T-helper 1 cell treated with Interleukin-12 subunit alpha and Interleukin-12 subunit beta and Interleukin-4 antibody, amounts not matched to agents 30 μg/mL and 1 μg/mL, for 36 hours (primary cell): ENCODE measurements around the gene DOCK4.

Source experiments
- H3K27ac Mint-ChIP-seq: one replicate; pipeline ENCODE4 v1.8.0; 2021; ENCODE audit warnings: mild to moderate bottlenecking, mixed read lengths
- H3K27me3 Mint-ChIP-seq: one replicate; pipeline ENCODE4 v1.8.0; 2021; ENCODE audit warnings: low read depth, mixed read lengths
- H3K36me3 Mint-ChIP-seq: one replicate; pipeline ENCODE4 v1.8.0; 2021; ENCODE audit warnings: low read depth, mixed read lengths
- H3K4me1 Mint-ChIP-seq: one replicate; pipeline ENCODE4 v1.8.0; 2021; ENCODE audit warnings: low read depth, mixed read lengths
- H3K4me3 Mint-ChIP-seq: one replicate; pipeline ENCODE4 v1.8.0; 2021; ENCODE audit warnings: mild to moderate bottlenecking, moderate library complexity, mixed read lengths
- H3K9me3 Mint-ChIP-seq: one replicate; pipeline ENCODE4 v1.8.0; 2021; ENCODE audit warnings: mixed read lengths

DOCK4 gene

DNA sequence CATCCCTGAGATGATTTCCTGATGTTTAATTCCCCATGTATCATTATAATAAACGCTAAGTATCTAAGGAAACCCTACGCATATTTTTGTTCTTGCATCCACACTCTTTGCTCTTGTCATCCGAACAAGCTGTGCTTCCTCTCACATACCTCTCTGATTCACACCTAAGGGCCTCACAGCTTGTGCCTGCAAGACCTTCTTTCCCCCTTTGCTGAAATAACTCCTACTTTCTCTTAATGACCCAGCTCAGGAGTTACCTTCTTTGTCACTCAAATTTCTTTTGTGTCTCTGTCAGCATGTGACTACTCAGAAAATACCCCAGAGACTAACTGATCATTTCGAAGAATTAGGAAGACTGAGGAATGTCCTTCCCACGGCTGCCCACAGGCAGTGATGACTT lies 434.6 kb downstream of the DOCK4 start:
- Mint-ChIP-seq H3K36me3 (no peaks in the 10 kb centered on the region), H3K27ac (no peak overlapping the region), H3K4me3 (no peak overlapping the region), H3K9me3 (no peaks in the 10 kb centered on the region), H3K27me3 (no peaks in the 10 kb centered on the region), H3K4me1 (no peaks in the 10 kb centered on the region)

DNA sequence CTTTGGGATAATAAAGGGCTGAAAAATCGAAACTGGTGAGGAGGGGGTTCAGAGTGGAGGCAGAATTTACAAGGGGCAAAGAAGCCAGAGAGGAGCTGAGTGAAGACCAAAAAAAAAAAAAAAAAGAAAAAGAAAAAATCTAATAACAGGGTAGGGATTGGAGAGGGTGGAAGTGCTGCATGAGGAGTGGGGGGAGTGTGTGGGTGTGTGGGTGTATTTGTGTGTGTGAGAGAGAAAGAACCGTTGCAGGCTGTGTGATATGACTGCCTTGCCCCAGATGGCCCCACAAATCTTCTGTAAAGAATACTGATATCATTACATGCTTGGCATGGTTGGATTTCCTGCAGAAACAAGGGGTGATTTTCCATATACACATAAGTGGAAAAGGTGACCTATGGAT lies 436.1 kb downstream of the DOCK4 start:
- H3K36me3 Mint-ChIP-seq, result no peaks in the 10 kb centered on the region

DNA sequence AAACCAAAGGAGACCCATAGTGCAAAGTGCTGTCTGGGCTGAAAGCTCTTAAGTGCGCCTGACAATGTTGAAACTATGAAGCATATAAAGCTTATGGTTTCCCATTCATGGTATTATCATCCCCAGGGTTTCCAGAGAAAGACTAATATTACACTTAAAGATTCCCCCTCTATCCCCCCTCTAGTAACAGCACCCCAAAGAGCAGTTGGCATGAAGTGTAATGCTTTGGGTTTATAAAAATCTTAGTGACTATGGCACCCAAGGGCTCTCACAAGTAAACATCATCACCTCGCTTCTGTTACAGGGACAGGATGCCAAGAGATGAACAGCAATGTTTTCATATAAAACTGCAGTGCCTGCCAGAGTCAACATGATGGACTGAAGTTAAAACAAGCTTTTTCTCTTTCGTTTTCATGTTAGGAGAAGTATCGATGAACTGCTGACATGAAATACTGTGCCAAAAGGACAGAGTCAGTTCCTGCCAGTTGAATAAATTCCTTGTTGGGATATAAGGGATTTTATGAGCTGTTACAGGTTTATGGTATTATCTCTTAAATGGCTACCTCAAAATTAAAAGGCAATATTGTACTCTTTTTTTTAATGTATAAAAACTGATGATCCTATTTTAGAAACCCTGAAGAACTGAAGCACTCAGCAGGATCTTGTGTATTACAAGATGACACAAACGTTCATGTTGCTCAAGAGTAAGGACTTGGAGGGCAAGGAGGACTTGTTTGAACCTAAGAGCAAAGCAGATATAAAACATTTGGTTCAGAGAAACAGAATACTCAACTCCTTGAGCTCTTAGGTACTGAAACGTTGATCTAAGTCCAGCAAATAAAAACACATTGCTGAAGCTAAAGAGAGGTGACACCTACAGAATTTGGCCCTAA lies 440.2 kb downstream of the DOCK4 start:
- H3K4me3 Mint-ChIP-seq, result no peak overlapping the region
- H3K9me3 Mint-ChIP-seq, result no peaks in the 10 kb centered on the region
- H3K27me3 Mint-ChIP-seq, result no peaks in the 10 kb centered on the region
- no peaks in the 10 kb centered on the region for H3K36me3 Mint-ChIP-seq
- no peaks in the 10 kb centered on the region for H3K4me1 Mint-ChIP-seq
- H3K27ac Mint-ChIP-seq, result no peak overlapping the region

More for the DNA sequence above, 436.1 kb downstream of the DOCK4 start:
- Mint-ChIP-seq H3K27ac (no peak overlapping the region), H3K27me3 (no peaks in the 10 kb centered on the region), H3K4me1 (no peaks in the 10 kb centered on the region), H3K9me3 (no peaks in the 10 kb centered on the region), H3K4me3 (no peak overlapping the region)

DNA sequence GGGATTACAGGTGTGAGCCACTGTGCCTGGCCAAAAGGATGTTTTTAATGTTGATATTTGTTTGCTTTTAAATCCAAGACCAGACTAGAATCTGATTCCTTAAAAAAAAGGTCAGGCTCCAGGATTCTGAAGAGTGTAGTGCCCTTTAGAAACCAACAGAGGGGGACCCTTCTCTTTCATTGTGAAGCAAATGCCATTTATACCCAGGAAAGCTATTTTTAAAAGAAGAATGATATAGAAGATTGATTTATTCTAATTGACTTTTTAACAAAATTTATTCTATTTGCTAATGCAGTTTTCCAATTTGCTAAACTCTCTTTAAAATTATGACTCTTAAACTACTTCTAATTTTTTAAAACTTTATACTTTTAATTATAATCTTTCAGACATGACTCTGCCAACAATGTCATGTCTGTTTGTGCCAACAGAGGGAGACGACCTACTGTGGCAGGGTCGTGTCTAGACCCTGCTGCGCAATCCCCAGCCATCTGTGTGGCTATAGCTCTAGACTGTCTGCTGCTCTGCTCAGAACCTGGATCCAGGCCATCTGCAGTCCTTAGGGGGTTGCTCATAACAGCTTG lies 442.9 kb downstream of the DOCK4 start:
- H3K36me3 Mint-ChIP-seq, result no peaks in the 10 kb centered on the region
- no peaks in the 10 kb centered on the region for H3K9me3 Mint-ChIP-seq
- no peaks in the 10 kb centered on the region for H3K4me1 Mint-ChIP-seq
- no peak overlapping the region for H3K27ac Mint-ChIP-seq
- H3K27me3 Mint-ChIP-seq, result no peaks in the 10 kb centered on the region
- no peak overlapping the region for H3K4me3 Mint-ChIP-seq

DNA sequence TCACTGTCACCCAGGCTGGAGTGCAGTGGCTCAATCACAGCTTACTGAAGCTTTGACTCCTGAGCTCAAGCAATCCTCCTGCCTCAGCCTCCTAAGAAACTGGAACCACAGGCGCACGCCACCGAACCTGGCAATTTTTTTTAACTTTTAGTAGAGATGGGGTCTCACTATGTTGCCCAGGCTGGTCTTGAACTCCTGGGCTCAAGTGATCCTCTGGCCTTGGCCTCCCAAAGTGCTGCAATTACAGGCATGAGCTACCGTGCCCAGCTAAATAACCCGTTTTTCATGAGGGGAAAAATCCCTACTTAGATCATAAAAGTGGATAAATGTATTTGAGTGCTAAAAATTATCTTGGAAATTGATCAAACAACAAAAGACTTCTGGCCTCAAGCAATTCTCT lies 443.4 kb downstream of the DOCK4 start:
- H3K9me3 Mint-ChIP-seq, result no peaks in the 10 kb centered on the region
- H3K27me3 Mint-ChIP-seq, result peaks cover 1% of the 10 kb centered on the region
- no peak overlapping the region for H3K27ac Mint-ChIP-seq
- H3K36me3 Mint-ChIP-seq, result no peaks in the 10 kb centered on the region
- H3K4me3 Mint-ChIP-seq, result no peak overlapping the region
- no peaks in the 10 kb centered on the region for H3K4me1 Mint-ChIP-seq

DNA sequence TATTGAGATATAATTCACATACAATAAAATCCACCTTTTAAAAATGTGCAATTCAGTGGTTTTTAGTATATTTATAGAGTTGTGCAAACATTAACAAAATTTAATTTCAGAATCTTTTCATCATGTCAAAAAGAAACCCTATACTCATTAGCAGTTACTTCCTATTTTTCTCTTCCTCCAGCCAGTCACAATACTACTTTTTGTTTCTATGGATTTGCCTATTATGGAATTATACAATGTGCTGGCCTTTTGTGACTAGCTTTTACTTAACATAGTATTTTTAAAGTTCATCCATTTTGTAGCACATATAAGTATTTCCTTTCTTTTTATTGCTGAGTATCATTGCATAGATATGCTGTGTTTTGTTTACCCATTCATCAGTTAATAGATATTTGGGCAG lies 444.0 kb downstream of the DOCK4 start:
- Mint-ChIP-seq H3K9me3 (no peaks in the 10 kb centered on the region), H3K36me3 (no peaks in the 10 kb centered on the region), H3K27me3 (peaks cover 5% of the 10 kb centered on the region), H3K4me1 (no peaks in the 10 kb centered on the region), H3K4me3 (no peak overlapping the region), H3K27ac (no peak overlapping the region)

DNA sequence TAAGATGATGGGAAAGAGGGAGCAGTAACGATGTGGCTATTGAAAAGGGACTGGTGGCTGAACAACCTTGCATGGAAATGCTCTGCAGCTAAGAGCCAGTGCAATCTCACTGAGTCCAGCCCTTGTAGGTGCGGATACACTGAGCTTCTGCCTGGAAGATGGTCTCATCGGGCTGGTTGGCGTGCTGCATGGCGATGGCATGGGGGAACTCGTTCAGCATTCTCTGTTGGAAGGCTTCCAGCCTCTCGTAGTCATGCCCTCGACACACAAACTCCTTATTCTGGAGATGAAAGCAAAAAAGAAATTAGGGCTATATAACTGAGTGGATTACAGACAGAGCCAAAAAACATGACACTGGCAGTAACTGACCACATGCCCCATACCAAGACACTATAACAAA lies 446.2 kb downstream of the DOCK4 start:
- H3K27me3 Mint-ChIP-seq, result peaks cover 10% of the 10 kb centered on the region
- no peaks in the 10 kb centered on the region for H3K9me3 Mint-ChIP-seq
- no peak overlapping the region for H3K27ac Mint-ChIP-seq
- H3K36me3 Mint-ChIP-seq, result no peaks in the 10 kb centered on the region
- no peaks in the 10 kb centered on the region for H3K4me1 Mint-ChIP-seq
- H3K4me3 Mint-ChIP-seq, result no peak overlapping the region

DNA sequence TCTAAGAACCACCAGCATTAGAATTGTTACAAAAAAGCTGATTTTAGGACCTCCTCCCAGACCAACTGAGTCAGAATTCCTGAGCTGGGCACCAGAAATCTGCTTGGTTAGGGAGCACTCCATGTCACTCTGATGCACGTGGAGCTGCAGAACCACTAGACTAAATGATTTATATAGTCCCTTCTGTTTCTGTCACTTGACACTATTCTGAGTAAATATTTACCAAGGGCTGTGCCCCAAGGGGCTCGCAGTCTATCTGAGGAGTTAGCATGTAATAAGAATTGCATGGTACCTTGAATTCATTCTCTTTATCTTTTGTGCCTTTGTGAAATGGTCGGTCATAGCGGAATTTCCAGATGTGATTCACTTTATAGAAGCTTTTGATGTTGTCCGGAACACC lies 447.9 kb downstream of the DOCK4 start:
- no peaks in the 10 kb centered on the region for H3K4me1 Mint-ChIP-seq
- no peaks in the 10 kb centered on the region for H3K9me3 Mint-ChIP-seq
- no peak overlapping the region for H3K27ac Mint-ChIP-seq
- H3K27me3 Mint-ChIP-seq, result peaks cover 10% of the 10 kb centered on the region
- no peaks in the 10 kb centered on the region for H3K36me3 Mint-ChIP-seq
- H3K4me3 Mint-ChIP-seq, result no peak overlapping the region

DNA sequence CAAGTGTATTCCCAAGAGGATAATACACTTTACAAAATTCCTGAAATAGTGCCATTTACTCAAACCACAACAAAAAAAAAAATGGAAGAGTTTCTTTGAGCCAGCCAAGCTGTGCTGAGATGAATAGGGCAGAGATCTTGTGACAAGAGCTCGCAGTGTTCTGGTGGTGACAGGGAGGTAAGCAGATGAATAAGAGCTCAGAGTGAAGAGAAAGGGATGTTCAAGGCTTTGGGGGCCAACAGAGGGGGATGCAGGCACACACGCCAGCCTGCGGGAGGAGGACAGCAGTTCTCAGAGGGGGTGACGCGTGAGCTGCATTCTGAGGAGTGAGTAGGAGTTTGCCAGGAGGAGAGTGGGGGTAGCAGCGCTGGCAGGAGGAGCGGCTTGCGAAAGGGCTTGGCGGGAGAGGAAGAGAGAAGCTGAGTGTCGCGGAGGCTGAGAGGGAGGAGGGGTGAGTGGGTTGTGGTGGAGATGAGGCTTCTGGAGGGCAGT lies 449.5 kb downstream of the DOCK4 start:
- Mint-ChIP-seq H3K4me1 (no peaks in the 10 kb centered on the region), H3K27ac (no peak overlapping the region), H3K4me3 (no peak overlapping the region), H3K36me3 (no peaks in the 10 kb centered on the region), H3K27me3 (peaks cover 10% of the 10 kb centered on the region), H3K9me3 (no peaks in the 10 kb centered on the region)

DNA sequence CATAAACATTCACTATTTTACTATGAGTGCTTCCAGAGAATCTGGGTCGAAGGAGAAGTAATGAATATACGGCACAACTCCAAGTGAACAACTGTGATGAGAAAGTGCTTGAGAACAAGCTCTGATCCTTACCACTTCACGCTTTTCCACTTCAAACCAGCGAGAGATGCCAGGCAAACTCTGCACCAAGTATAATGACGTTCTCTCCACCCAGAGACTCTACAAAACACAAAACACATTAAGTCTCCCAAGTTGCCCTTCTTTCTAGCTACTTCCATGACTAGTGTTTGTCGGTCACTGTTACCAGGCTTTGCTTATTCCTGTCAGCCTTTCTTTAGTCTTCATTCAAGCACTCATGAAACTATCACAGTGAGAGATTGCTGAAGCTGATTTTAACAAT lies 450.8 kb downstream of the DOCK4 start:
- Mint-ChIP-seq H3K27me3 (peaks cover 10% of the 10 kb centered on the region), H3K36me3 (no peaks in the 10 kb centered on the region), H3K4me1 (no peaks in the 10 kb centered on the region), H3K27ac (no peak overlapping the region), H3K9me3 (no peaks in the 10 kb centered on the region), H3K4me3 (no peak overlapping the region)

DNA sequence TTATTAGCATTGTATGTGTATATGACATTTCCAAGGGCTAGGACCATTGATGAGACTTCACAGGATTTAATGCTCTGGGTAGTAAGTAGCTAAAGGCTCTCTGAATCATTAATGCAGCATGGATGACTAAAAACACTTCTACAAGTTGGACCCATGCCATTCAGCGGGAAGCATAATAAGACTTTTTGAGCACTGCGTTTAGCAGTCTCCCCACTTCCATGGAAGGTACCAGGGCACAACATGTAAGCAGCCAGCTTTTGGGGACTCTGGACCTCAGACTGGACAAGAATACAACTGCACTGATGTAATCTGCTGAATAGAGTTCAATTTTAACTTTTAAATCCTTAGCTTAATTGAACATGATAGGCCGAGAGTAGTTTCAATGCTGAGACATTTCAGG lies 452.2 kb downstream of the DOCK4 start:
- H3K4me1 Mint-ChIP-seq, result no peaks in the 10 kb centered on the region
- no peaks in the 10 kb centered on the region for H3K36me3 Mint-ChIP-seq
- H3K4me3 Mint-ChIP-seq, result no peak overlapping the region
- H3K27me3 Mint-ChIP-seq, result peaks cover 10% of the 10 kb centered on the region
- no peak overlapping the region for H3K27ac Mint-ChIP-seq
- H3K9me3 Mint-ChIP-seq, result no peaks in the 10 kb centered on the region

DNA sequence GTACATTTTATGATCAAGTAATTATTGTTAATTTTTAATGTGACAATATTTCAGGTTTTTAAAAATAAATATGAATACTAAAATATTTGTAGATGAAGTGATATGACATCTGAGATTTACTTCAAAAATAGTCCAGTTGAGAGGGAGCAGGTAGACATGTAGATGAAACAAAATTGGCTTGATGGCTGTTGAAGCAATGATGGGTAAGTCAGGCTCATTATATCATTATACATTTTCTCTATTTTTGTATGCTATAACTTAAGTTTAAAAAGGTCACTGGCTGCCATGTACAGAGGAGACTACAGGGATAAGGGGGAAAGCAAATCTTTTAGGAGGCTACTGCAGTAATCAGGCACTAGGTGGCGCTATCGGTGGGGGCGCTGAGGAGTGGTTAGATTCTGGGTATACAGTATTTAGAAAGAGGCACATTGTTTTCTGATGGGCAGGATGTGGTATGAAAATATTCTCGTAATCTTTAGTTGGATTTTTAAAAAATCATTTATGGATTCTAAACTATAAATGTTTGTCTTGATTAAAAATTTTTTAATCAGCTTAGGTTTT lies 454.1 kb downstream of the DOCK4 start:
- Mint-ChIP-seq H3K9me3 (no peaks in the 10 kb centered on the region), H3K4me1 (no peaks in the 10 kb centered on the region), H3K27ac (no peak overlapping the region), H3K27me3 (peaks cover 5% of the 10 kb centered on the region), H3K36me3 (no peaks in the 10 kb centered on the region), H3K4me3 (no peak overlapping the region)

DNA sequence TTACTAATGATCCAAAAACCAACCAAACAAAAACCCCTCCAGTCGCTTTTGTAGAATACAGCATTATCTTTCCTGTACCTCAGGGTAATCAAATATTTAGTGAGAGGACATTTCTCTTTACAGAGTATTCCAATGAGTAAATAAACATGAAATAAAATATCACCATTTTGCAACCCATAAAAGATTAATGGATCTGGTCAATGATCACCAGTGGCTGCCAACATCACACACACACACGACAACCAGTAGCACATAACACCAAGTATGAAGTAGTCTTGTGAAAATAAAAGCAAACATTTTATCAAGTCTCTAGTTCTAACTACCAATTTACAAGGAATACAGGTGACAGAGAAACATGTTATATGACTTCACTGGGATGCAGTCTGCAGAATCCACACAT lies 455.3 kb downstream of the DOCK4 start:
- H3K4me3 Mint-ChIP-seq, result no peak overlapping the region
- H3K36me3 Mint-ChIP-seq, result no peaks in the 10 kb centered on the region
- no peaks in the 10 kb centered on the region for H3K9me3 Mint-ChIP-seq
- H3K27me3 Mint-ChIP-seq, result no peaks in the 10 kb centered on the region
- no peak overlapping the region for H3K27ac Mint-ChIP-seq
- H3K4me1 Mint-ChIP-seq, result no peaks in the 10 kb centered on the region

DNA sequence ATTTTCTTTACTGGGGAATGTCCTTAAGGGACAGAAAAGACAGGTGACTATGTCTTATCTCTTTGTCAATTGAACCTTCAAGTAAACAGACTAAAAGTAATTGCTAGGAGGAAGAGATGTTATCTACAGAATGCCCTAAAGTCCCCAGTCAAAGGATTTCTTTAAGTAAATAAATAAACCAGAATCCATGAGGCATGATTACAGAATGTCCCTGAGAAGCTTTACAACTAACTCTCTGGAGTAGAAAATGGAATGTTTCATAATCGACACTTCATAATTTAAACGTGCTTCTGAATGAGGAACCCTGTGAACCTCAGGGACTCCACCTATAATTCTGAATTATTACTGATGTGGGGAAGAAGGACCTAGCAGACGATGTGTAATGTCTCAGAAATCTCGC lies 456.0 kb downstream of the DOCK4 start:
- no peak overlapping the region for H3K4me3 Mint-ChIP-seq
- no peaks in the 10 kb centered on the region for H3K27me3 Mint-ChIP-seq
- no peaks in the 10 kb centered on the region for H3K4me1 Mint-ChIP-seq
- no peak overlapping the region for H3K27ac Mint-ChIP-seq
- H3K9me3 Mint-ChIP-seq, result no peaks in the 10 kb centered on the region
- H3K36me3 Mint-ChIP-seq, result no peaks in the 10 kb centered on the region

DNA sequence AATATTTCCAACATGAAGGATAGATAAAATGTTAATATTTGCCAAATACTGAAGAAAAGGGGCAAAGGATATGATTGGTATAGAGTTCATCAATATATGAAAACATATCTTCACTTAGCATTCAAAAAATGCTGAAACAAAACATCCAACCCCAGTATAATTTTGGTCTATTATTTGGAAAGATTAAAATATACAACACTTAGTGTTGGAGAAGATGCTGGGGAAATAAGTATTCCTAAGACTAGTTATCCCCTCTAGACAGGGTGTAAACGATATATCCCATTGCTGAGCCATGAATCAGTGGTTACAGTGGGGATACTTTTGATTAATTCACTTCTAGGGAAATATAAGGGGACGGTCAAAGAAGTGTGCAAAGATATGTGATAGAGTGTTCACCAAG lies 456.6 kb downstream of the DOCK4 start:
- Mint-ChIP-seq H3K4me1 (no peaks in the 10 kb centered on the region), H3K27ac (no peak overlapping the region), H3K4me3 (no peak overlapping the region), H3K36me3 (no peaks in the 10 kb centered on the region), H3K9me3 (no peaks in the 10 kb centered on the region), H3K27me3 (no peaks in the 10 kb centered on the region)
